GM21786 (cell line): ENCODE data around the gene CALD1.

ENCODE experiments used
- ATAC-seq: cut with Tn5 transposase; IDR thresholded peaks from one replicate; pipeline ENCODE4 v1.9.1; 2021; ENCODE audit not compliant: unreplicated experiment

Gene CALD1, protein sequence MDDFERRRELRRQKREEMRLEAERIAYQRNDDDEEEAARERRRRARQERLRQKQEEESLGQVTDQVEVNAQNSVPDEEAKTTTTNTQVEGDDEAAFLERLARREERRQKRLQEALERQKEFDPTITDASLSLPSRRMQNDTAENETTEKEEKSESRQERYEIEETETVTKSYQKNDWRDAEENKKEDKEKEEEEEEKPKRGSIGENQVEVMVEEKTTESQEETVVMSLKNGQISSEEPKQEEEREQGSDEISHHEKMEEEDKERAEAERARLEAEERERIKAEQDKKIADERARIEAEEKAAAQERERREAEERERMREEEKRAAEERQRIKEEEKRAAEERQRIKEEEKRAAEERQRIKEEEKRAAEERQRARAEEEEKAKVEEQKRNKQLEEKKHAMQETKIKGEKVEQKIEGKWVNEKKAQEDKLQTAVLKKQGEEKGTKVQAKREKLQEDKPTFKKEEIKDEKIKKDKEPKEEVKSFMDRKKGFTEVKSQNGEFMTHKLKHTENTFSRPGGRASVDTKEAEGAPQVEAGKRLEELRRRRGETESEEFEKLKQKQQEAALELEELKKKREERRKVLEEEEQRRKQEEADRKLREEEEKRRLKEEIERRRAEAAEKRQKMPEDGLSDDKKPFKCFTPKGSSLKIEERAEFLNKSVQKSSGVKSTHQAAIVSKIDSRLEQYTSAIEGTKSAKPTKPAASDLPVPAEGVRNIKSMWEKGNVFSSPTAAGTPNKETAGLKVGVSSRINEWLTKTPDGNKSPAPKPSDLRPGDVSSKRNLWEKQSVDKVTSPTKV

DNA sequence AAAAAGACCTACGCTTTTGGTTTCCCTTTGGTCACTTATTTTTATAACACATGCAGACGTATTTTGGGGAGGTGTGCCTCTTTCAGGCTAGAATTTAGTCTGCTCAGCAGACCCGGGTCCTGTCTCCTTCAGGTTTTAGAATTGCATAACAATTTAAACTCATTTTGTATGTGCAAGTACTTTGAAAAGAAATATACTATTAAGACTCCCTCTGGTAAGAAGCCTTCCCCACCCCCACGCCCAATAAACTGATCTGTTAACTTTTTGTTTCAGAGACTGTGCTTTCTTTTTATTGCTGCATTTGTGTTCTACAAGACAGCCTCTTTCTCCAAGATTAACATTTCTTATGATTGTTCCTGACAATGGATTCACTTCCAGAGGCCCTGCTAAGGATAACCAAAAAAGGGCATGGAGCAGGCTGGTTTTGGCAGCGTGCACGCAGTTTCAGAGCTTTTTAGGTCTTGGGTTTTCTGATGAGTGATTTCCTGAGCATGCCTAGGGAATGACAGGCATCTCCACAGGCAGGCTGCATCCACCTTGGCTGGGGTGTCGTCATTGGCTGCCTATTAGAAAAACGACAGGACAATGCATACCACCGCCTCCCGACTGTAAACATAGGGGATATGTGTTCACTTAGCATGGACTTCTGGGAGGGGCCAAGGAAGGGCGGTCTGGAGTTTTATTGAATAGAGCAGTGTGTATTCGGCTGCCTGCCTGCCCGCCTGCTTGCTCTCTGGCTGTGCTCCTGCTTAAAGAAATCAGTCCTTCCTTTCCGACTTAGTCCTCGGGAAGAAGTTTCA, at the start of gene CALD1:
Gene CALD1 (plus strand): TSS at position 694 of the 800 bp plus-strand sequence. CDS start 88,100 bp downstream, outside the sequence.
- no peak for ATAC-seq

DNA sequence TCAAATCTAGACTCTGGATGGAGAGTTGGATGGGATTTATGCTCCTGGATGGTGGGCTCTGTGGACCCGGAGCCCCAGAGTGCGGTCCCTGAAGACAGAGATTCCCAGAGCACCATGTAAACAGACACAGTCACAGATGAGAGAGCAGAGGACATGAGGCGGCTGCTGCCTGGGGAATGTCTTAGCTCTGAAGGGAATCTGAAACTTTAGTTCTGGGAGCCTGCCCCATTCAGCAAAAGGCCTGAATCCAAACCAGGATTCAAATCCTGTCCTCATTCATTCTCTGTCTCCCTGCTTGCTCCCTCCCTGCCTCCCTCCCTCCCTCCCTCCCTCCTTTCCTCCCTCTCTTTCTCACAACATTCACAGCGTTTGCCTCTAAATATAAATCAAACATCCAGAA, 49.5 kb upstream of the CALD1 start:
- ATAC-seq, result no peak

- no peak for ATAC-seq
Observed at GRCh38 chr7:134730411-134730829, 49.0 kb upstream of the CALD1 start.

- ATAC-seq, result no peak
Observed at GRCh38 chr7:134731616-134732015, 47.8 kb upstream of the CALD1 start.

GRCh38 chr7:134732728-134733127, 46.7 kb upstream of the CALD1 start:
- no peak for ATAC-seq

GRCh38 chr7:134736381-134736780, 43.1 kb upstream of the CALD1 start:
- ATAC-seq, result no peak

DNA sequence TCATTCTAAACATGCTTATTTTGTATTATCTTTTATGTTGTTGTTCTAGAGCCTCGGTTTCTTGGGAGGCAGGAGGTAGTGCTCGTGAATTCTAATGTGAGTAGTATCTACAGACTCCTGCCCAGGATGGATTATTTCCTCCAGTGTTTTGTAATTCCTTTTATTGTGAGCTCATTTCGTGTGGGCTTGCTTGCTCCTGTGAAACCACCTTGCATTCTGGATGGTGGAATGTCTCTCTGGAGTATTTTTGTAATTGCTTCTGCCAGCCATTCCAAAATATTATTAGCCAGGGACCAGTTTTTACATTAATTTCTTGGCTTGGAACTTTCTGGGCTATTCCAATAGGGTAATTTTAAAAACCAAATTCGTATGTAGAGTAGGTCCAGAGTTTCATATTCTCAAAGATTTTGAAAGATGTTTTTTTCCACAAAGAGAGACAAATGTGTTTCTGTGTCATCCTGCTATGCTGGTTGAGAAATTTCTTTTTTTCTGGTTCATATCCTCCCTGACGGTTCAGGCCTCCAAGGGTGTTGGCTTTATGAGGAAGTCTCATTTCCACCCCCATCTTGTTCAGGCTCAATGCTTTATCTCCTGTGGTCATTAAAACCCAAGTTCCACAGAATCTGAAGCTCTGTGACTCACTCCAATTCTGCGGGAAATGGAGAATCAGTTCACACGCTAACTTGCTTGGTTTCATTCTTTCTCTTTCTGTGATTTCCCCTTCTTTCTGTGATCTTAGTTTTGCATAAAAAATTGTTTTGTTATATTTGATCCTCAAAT, 41.7 kb upstream of the CALD1 start:
- ATAC-seq, result no peak

DNA sequence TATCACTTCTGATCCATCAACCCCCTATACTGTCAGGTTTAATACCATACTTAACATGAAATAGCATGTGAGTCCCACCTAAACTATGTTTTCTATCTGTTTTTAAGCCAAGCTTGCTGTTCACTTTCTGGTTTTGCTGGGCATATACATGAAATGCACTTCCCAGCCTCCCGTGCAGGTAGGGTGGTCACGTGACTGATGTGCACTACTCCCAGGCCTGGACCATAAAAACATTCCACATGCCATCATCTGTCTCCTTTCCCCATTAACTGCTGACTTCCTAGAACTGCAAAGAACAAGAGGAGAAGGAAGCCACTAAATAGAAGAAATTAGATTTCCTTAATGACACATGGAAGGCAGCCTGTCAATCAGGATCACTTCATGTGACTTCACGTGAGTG, 40.1 kb upstream of the CALD1 start:
- no peak for ATAC-seq

GRCh38 chr7:134740376-134740775, 39.1 kb upstream of the CALD1 start:
- no peak for ATAC-seq

DNA sequence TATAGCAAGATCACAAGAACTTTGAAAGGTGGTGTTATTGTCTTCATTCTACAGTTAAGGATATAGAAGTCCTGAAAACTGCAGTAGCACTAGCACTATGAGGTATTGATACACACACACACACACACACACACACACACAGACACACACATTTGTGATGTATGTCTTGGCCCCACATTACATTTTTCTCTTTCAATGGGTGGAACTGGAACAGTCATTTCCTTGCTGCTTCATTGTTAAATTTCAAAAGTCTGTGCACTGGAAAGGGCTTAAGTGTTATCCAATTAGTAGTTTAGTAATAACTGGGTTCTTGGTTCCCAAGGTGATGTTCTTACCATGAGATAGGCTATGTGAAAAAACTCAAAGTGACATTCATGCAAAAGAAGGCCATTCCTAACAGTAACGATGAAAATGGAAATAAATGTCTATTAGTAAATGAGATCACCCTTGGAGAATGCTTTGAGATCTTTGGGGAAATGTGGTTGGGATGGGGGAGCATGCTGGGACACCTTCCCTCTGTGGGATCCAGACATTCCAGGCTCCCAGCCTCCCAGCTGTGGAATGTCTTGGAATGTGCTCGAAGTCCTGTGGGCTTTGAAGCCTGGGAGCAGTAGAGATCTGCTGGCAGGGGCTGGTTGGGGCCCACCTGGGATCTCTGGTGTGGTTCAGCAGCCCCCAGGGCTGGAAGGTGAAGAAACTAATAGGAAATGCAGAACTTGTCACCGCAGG, 37.4 kb upstream of the CALD1 start:
- no peak for ATAC-seq

- no peak for ATAC-seq
Observed at GRCh38 chr7:134742688-134743350, 36.6 kb upstream of the CALD1 start.

- no peak for ATAC-seq
Observed at GRCh38 chr7:134744569-134744968, 34.9 kb upstream of the CALD1 start.

DNA sequence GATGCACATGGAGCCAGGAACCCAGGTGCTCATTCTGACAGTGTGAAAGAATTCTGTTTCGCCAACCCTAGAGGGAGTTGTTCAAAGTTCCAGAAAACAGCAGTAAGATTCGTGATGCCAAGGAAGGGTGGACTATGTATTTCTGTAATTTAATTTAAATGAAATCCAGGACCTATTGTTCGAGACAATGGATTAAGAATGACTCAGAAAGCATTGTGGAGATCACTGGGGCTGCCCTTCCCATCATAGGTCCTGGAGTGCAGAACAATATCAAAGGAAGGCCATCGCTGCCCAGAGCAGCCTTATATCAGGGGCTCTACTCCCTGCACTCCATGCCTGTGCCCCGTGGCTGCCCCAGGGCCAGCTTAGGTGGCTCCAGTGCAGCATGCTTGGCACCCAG, 32.1 kb upstream of the CALD1 start:
- ATAC-seq, result no peak

- ATAC-seq, result no peak
Observed at GRCh38 chr7:134750083-134751062, 29.1 kb upstream of the CALD1 start.

DNA sequence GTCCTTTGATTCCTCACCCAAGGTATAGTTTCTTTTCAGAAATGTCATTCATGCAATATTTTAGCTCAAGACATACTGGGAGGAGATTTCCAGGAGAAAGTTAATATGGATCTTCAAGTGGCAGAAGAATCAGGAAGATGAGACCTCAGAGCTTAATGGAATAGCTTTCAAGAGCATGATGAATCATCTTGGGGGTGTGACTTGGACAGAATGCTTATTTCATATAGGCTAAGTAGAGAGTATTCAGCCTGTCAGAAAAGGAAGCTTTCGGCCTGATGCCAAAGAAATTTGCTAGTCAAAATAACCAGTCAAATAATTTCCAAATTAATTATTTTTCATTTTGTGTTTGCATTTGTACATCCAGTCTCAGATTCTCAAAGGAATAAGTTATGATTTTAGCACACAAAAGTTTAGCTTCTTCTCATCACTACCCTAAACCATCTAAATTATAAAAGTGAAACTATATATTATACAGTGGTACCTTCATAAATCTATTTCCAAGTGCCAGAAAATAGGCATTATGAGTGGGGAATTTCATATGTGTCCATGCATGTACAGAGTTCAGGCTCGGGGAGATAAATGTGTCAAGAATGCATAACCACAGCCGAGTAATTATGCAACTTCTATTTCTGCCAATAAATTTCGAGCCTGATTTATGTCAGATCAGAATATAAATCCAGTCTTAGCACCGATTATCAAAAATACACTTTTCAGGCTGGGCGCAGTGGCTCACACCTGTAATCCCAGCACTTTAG, 27.3 kb upstream of the CALD1 start:
- ATAC-seq, result no peak

- no peak for ATAC-seq
Observed at GRCh38 chr7:134755422-134756022, 23.9 kb upstream of the CALD1 start.

DNA sequence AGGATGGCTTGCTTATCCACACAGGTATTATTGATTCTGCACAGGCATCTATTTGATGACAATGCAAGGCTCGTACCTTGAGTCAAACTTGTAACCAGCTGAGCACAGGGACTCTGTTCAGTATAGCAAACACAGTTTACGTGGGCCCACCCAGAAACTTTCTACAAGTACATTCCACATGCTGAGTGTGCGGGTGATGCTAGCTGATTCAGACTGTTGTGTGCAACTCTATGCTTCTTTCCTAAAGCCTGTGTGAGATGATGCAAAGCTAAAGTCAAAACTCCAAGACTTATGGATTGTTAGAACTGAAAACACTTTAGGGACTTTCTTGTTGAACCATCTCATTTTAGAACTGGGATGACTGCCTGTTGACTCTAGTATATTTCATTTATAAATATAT, 21.5 kb upstream of the CALD1 start:
- ATAC-seq, result no peak
